Liver (tissue), 9 donors: ENCODE measurements around the gene ARMCX2. TPM values are rescaled to one million over a fixed set of nuclear protein-coding genes. Genes with fewer than 3 reads are reported as not detected.

Experiments
- DNase-seq: peaks from one replicate; pipeline ENCODE4 v3.0.0-alpha.2; 2017; ENCODE audit warnings: low spot score
- H3K27ac ChIP-seq, 2 donors: one replicate each; pipeline ENCODE4 v1.7.0; 2013; ENCODE audit warnings: inconsistent platforms in 2 of 2, low read length in 2 of 2, control low read depth in 1 of 2, low read depth in 1 of 2, mild to moderate bottlenecking in 1 of 2
- H3K27me3 ChIP-seq, 4 donors: one replicate each; pipeline versions ENCODE4 v1.6.1 to v1.7.0; 2013; ENCODE audit warnings: low read length in 3 of 4, inconsistent platforms in 1 of 4, mild to moderate bottlenecking in 1 of 4, moderate library complexity in 1 of 4; ENCODE audit not compliant: control insufficient read depth in 4 of 4, insufficient read depth in 4 of 4
- H3K36me3 ChIP-seq, 4 donors: one replicate each; pipeline versions ENCODE4 v1.6.1 to v1.7.0; 2013; ENCODE audit warnings: low read length in 3 of 4, mild to moderate bottlenecking in 3 of 4, low read depth in 1 of 4, moderate library complexity in 1 of 4; ENCODE audit not compliant: control insufficient read depth in 4 of 4, insufficient read depth in 3 of 4
- H3K4me1 ChIP-seq, 4 donors: one replicate each; pipeline versions ENCODE4 v1.6.1 to v1.7.0; 2013; ENCODE audit warnings: low read length in 3 of 4, mild to moderate bottlenecking in 3 of 4, moderate library complexity in 1 of 4; ENCODE audit not compliant: control insufficient read depth in 4 of 4, insufficient read depth in 4 of 4
- H3K4me3 ChIP-seq, 3 donors: one replicate each; pipeline versions ENCODE4 v1.6.1 to v1.7.0; 2013; ENCODE audit warnings: low read length in 3 of 3, control low read depth in 1 of 3, low read depth in 1 of 3, mild to moderate bottlenecking in 1 of 3
- H3K9ac ChIP-seq, 2 donors: one replicate each; pipeline ENCODE4 v1.7.0; 2013; ENCODE audit warnings: low read length in 2 of 2, mild to moderate bottlenecking in 2 of 2, moderate library complexity in 2 of 2, control low read depth in 1 of 2, low read depth in 1 of 2
- H3K9me3 ChIP-seq, 4 donors: one replicate each; pipeline versions ENCODE4 v1.6.1 to v1.7.0; 2013; ENCODE audit warnings: low read length in 3 of 4; ENCODE audit not compliant: control insufficient read depth in 4 of 4
- ATF3 ChIP-seq: IDR thresholded peaks from 2 replicates; pipeline ENCODE4 v1.6.1; 2016; ENCODE audit warnings: antibody characterized with exemption
- EGR1 ChIP-seq, 2 donors: IDR thresholded peaks; 2 replicates each; pipeline ENCODE4 v1.6.1; 2016 to 2018; ENCODE audit warnings: antibody characterized with exemption in 2 of 2, low read depth in 2 of 2
- FOXA1 ChIP-seq: IDR thresholded peaks from 2 replicates; pipeline ENCODE4 v1.6.1; 2016; ENCODE audit warnings: antibody characterized with exemption
- FOXA2 ChIP-seq: IDR thresholded peaks from 2 replicates; pipeline ENCODE4 v1.6.1; 2016; ENCODE audit warnings: antibody characterized with exemption
- GABPA ChIP-seq, 2 donors: IDR thresholded peaks in 1 of 2; conservative IDR thresholded peaks in 1 of 2; 2 replicates each; pipeline ENCODE4 v1.6.1; 2016; ENCODE audit warnings: antibody characterized with exemption in 2 of 2, mild to moderate bottlenecking in 1 of 2, moderate library complexity in 1 of 2
- HNF4A ChIP-seq, 2 donors: conservative IDR thresholded peaks; 2 replicates each; pipeline ENCODE4 v1.6.1; 2016; ENCODE audit warnings: antibody characterized with exemption in 2 of 2, mild to moderate bottlenecking in 2 of 2
- HNF4G ChIP-seq: IDR thresholded peaks from 2 replicates; pipeline ENCODE4 v1.6.1; 2016; ENCODE audit warnings: antibody characterized with exemption
- JUND ChIP-seq, 2 donors: IDR thresholded peaks; 2 replicates each; pipeline ENCODE4 v1.6.1; 2016; ENCODE audit warnings: antibody characterized with exemption in 2 of 2
- MAX ChIP-seq: IDR thresholded peaks from 2 replicates; pipeline ENCODE4 v1.6.1; 2016; ENCODE audit warnings: antibody characterized with exemption
- NR2F2 ChIP-seq: IDR thresholded peaks from 2 replicates; pipeline ENCODE4 v1.6.1; 2016; ENCODE audit warnings: antibody characterized with exemption
- RAD21 ChIP-seq, 2 donors: IDR thresholded peaks; 2 replicates each; pipeline ENCODE4 v1.6.1; 2016; ENCODE audit warnings: antibody characterized with exemption in 2 of 2, mild to moderate bottlenecking in 2 of 2
- RXRA ChIP-seq, 2 donors: IDR thresholded peaks; 2 replicates each; pipeline ENCODE4 v1.6.1; 2017 to 2018; ENCODE audit warnings: antibody characterized with exemption in 2 of 2, mild to moderate bottlenecking in 1 of 2
- SP1 ChIP-seq: IDR thresholded peaks from 2 replicates; pipeline ENCODE4 v1.6.1; 2018; ENCODE audit warnings: antibody characterized with exemption, mild to moderate bottlenecking
- YY1 ChIP-seq: IDR thresholded peaks from 2 replicates; pipeline ENCODE4 v1.6.1; 2016; ENCODE audit warnings: antibody characterized with exemption, mild to moderate bottlenecking
- WGBS: extraction: QIAGEN DNeasy Blood & Tissue Kit; methylation state at CpG from one replicate; pipeline ENCODE4 v1.1.7; 2013; 5-methylcytosine and 5-hydroxymethylcytosine counted together
- polyA plus RNA-seq, 2 donors: library from polyadenylated mRNA; stranded (reverse) in 1 of 2; unstranded in 1 of 2; fragments of 200-250 nt in 1 of 2; fragments of >200 nt in 1 of 2; fragmentation: Nextera tagmentation in 1 of 2; extraction: Ambion mirVana in 1 of 2; gene quantifications; one replicate each; pipeline versions ENCODE4 v1.2.1 to v1.2.3, GENCODE V29; 2013 to 2015
- total RNA-seq, 2 donors: library from RNA; depleted of rRNA; stranded (reverse); fragments of >200 nt; gene quantifications; one replicate each; pipeline ENCODE4 v1.2.3, GENCODE V29; 2014
- TF ChIP-seq, protein P1 (sequence below): IDR thresholded peaks from 2 replicates; pipeline ENCODE4 v1.6.1; 2016; ENCODE audit warnings: antibody characterized with exemption
- TF ChIP-seq, protein P2 (sequence below): fragments of 150-350 bp; IDR thresholded peaks from 2 replicates; pipeline ENCODE4 v1.5.1; 2017; ENCODE audit warnings: improper control_type of control experiment, low read depth, low read length; ENCODE audit not compliant: missing input control
- donor health status: healthy.
- donor health status: healthy.
- donor health status: healthy.
- donor health status: healthy.
- donor health status: healthy.

Gene ARMCX2
- total and polyA plus RNA-seq, 4 donors = 0.60 to 7.5 (median 3.2) TPM

DNA sequence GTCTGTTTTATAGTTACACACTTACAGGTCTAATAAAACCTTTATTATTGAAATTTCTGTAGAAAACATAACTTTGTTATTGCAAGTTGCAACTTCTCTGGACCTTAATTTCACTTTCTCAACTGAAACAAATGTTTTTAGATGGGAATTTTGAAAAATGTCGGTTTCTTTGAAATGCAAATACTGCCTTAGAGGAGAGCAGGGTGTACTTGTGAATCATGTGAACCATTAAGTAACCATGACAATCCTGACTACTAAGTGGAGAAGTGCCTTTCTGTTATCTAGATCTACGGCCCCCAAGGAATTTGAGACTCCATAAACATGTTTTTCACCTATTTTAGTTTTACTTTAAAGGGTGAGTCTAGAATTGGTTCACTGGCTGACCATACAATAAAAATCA, 8.5 kb upstream of the ARMCX2 start:
- 51% methylated on average over 2 of the region's 2 CpGs for whole genome bisulfite sequencing
- DNase-seq = no peak
- no peak overlapping the region for H3K4me3 ChIP-seq
- H3K36me3 ChIP-seq = no peaks in the 10 kb centered on the region
- H3K27me3 ChIP-seq = peaks cover 0 to 2% (median 0%) of the 10 kb centered on the region in 4 donors
- TF ChIP-seq MAX (no peak), RAD21 (IDR thresholded peaks at IDR 0.05) (no peak), FOXA2 (no peak), HNF4A (conservative IDR thresholded peaks at IDR 0.05) (no peak), SP1 (no peak), RXRA (IDR thresholded peaks at IDR 0.05) (no peak), EGR1 (IDR thresholded peaks at IDR 0.05; ENCODE audit: low read depth in 2 of 2) (no peak), FOXA1 (no peak), YY1 (no peak), HNF4G (no peak), GABPA (IDR thresholded peaks at IDR 0.05 in 1 of 2, conservative IDR thresholded peaks at IDR 0.05 in 1 of 2) (no peak), ATF3 (no peak), JUND (IDR thresholded peaks at IDR 0.05) (no peak)
- TF ChIP-seq, protein P1, sequence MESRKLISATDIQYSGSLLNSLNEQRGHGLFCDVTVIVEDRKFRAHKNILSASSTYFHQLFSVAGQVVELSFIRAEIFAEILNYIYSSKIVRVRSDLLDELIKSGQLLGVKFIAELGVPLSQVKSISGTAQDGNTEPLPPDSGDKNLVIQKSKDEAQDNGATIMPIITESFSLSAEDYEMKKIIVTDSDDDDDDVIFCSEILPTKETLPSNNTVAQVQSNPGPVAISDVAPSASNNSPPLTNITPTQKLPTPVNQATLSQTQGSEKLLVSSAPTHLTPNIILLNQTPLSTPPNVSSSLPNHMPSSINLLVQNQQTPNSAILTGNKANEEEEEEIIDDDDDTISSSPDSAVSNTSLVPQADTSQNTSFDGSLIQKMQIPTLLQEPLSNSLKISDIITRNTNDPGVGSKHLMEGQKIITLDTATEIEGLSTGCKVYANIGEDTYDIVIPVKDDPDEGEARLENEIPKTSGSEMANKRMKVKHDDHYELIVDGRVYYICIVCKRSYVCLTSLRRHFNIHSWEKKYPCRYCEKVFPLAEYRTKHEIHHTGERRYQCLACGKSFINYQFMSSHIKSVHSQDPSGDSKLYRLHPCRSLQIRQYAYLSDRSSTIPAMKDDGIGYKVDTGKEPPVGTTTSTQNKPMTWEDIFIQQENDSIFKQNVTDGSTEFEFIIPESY = no peak
- TF ChIP-seq, protein P2, sequence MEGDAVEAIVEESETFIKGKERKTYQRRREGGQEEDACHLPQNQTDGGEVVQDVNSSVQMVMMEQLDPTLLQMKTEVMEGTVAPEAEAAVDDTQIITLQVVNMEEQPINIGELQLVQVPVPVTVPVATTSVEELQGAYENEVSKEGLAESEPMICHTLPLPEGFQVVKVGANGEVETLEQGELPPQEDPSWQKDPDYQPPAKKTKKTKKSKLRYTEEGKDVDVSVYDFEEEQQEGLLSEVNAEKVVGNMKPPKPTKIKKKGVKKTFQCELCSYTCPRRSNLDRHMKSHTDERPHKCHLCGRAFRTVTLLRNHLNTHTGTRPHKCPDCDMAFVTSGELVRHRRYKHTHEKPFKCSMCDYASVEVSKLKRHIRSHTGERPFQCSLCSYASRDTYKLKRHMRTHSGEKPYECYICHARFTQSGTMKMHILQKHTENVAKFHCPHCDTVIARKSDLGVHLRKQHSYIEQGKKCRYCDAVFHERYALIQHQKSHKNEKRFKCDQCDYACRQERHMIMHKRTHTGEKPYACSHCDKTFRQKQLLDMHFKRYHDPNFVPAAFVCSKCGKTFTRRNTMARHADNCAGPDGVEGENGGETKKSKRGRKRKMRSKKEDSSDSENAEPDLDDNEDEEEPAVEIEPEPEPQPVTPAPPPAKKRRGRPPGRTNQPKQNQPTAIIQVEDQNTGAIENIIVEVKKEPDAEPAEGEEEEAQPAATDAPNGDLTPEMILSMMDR = no peak
- H3K9me3 ChIP-seq = no peaks in the 10 kb centered on the region
- H3K9ac ChIP-seq = no peak overlapping the region
- H3K27ac ChIP-seq = no peak overlapping the region
- no peaks in the 10 kb centered on the region for H3K4me1 ChIP-seq

DNA sequence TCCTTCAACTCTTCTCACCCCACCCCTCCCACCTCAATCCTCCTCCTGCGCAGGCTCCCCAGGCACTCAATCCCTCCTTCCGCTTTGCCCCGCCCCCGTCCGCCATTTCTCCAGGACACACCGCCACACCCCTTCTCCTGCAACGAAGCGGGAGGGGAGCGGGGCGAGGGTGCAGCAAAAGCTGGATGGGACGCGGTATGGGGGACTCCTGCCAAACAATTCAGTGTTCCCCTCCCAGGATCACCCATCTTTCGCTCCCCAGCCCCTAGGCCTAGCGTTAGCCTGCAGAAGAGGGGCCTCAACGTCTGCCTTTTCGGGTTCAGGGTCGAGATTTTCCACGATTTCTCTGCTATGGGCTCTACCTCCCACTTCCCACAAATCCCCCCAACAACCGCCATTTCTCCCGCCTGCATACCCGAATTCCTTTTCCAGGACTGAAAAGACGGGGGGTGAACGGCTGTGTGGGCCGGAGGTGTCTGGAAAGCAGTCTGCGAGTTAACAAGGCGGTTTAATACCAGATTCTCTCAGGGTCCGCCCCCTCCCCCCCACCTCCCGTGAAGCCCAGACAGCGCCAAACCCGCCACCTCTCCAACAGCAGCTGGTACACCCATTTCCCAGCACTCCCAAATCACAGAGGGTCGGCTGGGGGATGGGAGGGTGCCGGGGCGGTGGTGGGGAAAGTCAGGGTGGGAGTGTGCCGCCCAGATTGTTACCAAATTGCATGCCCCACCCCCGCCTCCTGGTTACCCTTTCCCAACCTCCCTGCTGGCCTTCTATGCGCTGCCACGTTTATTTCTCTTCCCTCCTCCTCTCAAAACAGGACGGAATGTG, 774 bp downstream of the ARMCX2 start:
- TF ChIP-seq YY1 (peak; percentile 71), MAX (no peak), RAD21 (IDR thresholded peaks at IDR 0.05) (no peak), NR2F2 (no peak), RXRA (IDR thresholded peaks at IDR 0.05) (no peak), JUND (IDR thresholded peaks at IDR 0.05) (no peak)
- TF ChIP-seq, protein P1 = no peak
- Histone ChIP-seq H3K9me3 (no peaks in the 10 kb centered on the region), H3K27ac (no peak overlapping the region), H3K4me3 (peak overlapping the region; percentile 39 to 77 (median 60)), H3K36me3 (no peaks in the 10 kb centered on the region), H3K27me3 (peaks cover 0 to 6% (median 0%) of the 10 kb centered on the region in 4 donors), H3K4me1 (peaks cover 0 to 6% (median 3%) of the 10 kb centered on the region in 4 donors), H3K9ac (peak overlapping the region in 1 of 2 donors; percentile 38)
- peak; percentile 56 for DNase-seq
- WGBS = 4% methylated on average over 38 of the region's 38 CpGs
